GM13977 (cell line): ENCODE data around the gene ADK.

Experiments used
- DNase-seq: peaks from one replicate; pipeline ENCODE4 v3.0.0; 2012; ENCODE audit warnings: low spot score
- in situ Hi-C: fragments of 300-500 bp; cut with MboI; formaldehyde crosslinking; loops from one replicate; pipeline ENCODE4 v1.12.0; 2022; ENCODE audit warnings: low sequenced_read_pairs, low pct_unique_long_range_greater_than_20kb, mixed read lengths, inconsistent platforms; ENCODE audit not compliant: unreplicated experiment
- TF ChIP-seq, protein P1 (sequence below): IDR thresholded peaks from 2 replicates; pipeline ENCODE4 v1.5.1; 2012; ENCODE audit warnings: mild to moderate bottlenecking, control low read depth; ENCODE audit not compliant: insufficient read depth; ENCODE audit errors: extremely low read depth, missing control alignments

The ADK gene

DNA sequence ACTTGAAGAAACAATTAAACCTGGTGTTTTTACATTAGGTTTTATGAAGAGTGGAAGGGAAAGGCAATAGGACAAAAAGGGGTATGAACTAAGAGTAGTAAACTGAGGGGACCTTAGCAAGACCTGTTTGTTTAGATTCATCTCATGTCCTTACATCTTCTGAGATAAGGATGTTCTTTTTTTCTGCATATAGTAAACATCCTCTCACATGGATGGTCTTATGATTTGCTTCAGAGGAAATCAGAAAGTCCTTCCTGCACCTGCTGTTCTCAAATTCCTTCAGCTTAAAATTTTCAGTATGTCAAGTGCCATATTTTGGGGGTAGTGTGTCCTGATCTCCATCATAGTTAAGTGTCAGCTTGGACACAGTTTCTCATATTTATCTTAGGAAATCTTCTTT, 232.6 kb downstream of the ADK start:
- TF ChIP-seq, protein P1, sequence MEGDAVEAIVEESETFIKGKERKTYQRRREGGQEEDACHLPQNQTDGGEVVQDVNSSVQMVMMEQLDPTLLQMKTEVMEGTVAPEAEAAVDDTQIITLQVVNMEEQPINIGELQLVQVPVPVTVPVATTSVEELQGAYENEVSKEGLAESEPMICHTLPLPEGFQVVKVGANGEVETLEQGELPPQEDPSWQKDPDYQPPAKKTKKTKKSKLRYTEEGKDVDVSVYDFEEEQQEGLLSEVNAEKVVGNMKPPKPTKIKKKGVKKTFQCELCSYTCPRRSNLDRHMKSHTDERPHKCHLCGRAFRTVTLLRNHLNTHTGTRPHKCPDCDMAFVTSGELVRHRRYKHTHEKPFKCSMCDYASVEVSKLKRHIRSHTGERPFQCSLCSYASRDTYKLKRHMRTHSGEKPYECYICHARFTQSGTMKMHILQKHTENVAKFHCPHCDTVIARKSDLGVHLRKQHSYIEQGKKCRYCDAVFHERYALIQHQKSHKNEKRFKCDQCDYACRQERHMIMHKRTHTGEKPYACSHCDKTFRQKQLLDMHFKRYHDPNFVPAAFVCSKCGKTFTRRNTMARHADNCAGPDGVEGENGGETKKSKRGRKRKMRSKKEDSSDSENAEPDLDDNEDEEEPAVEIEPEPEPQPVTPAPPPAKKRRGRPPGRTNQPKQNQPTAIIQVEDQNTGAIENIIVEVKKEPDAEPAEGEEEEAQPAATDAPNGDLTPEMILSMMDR, result no peak
- DNase-seq, result no peak
- in situ Hi-C loops, result no loop called here

DNA sequence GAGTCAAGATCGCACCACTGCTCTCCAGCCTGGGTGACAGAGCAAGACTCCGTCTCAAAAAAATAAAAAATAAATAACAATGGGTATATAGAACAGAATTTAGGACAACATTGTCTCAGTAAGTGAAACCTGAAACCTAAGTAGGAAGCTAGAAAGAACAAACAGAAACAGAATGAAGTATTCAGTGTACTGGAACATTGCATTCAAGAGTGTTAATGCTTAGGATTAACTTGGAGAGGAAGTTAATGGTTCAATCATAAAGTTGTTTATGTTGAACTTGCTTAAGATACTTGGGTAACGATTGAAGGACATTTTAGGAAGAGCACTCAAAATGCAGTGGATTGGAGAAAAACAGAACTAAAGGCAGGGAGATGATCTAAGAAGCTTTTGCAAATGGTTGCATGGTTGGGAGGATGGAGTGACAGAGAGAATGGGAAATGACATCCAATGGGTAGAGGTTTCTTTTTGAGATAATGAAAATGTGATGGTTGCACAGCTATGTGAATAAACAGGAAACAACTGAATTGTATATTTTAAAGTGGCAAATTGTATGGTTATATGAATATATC, 233.7 kb downstream of the ADK start:
- TF ChIP-seq, protein P1, result no peak
- in situ Hi-C loops, result no loop called here
- DNase-seq, result no peak

DNA sequence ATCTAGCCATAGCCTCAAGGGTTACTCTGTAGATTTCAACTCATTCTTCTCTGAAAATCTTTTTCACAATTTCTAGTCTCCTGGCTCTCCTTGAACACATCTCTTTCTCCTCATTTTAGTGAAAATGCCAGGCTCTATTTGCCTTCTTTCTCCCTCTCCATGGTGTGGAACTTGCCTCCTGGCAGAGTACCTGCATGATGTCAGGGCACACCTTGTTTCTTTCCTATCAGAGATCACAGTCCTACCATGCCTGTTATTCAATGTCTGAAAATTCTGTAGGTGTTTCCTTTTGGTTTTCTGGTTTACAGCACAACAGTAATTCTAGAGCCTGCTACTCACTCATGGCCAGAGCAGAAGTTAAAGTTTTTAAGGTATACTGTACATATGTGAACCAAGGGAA, 237.8 kb downstream of the ADK start:
- no peak for DNase-seq
- in situ Hi-C loops, result no loop called here

DNA sequence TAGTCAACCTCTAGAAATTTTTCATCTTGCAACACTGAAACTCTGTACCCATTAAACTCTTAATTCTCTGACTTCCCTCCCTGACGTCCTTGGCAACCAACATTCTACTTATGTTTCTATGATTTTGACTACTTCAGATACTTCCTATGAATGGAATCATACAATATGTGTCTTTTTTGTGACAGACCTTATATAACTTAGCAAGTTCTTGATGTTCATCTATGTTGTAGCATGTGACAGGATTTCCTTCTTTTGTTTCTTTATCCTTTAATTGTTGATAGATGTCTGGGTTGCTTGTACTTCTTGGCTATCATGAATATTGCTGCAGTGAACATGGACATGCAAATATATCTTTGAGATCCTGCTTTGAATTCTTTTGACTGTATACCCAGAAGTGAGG, 240.8 kb downstream of the ADK start:
- in situ Hi-C loops, result no loop called here
- no peak for DNase-seq
- TF ChIP-seq, protein P1, result no peak

More for the DNA sequence above, 237.8 kb downstream of the ADK start:
- TF ChIP-seq, protein P1, result no peak

DNA sequence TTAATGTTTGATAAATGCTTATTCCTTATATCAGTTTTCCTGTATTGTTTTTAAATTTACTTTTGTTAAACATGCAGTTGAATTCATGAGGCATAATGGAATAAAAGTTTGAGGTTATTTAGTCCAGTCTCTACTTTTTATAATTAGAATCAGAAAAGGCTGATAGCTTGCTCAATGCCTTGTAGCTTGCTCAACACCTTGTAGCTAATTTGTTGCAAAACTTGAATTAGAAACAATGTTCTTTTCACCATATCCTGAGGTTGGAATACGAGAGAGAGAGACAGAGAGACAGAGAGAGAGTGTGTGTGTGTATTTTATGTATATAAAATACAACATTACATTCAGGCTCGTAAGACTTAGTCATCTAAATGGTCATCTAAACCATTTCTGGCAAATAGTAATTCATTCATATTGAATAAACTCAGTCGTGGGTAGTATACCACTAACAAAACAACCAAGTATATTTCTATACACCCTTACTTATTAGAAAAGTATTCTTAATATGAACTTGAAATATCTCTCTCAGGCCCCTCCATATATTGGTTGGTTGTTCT, 243.5 kb downstream of the ADK start:
- TF ChIP-seq, protein P1, result no peak
- in situ Hi-C loops, result no loop called here
- no peak for DNase-seq

DNA sequence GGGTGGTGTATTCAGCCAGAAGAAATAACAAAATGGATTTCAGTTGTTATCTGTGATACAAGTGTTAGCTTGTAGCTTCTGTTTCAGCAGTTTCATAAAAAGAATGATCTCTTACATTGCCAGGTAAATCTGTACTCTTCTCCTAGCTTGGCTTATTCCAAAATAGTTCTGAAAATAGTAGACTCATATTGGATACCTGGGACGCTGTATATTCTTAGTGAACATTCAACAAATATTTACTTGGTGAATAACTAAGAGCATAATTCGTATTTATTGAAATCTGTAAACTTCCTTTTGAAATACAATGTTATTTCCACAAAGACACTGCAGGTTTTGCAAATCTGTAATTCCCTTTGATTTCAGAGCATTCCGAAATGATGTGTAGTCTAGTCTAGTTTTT, 249.2 kb downstream of the ADK start:
- in situ Hi-C loops, result no loop called here
- no peak for DNase-seq
- TF ChIP-seq, protein P1, result no peak
